GM12878 (cell line): ENCODE data around the gene TNFRSF8.

ENCODE experiments used
- CREB1 ChIP-seq: IDR thresholded peaks from 2 replicates; pipeline ENCODE4 v1.6.1; 2012; ENCODE audit warnings: low read depth, mild to moderate bottlenecking, inconsistent platforms
- NFIC ChIP-seq: IDR thresholded peaks from 2 replicates; pipeline ENCODE4 v1.6.1; 2012; ENCODE audit warnings: low read depth, mild to moderate bottlenecking, inconsistent platforms, low read length, moderate library complexity
- POLR2A ChIP-seq: IDR thresholded peaks from 2 replicates; pipeline ENCODE4 v1.6.1; 2011; ENCODE audit warnings: low read depth, mild to moderate bottlenecking, low read length
- POLR2AphosphoS5 ChIP-seq: IDR thresholded peaks from 2 replicates; pipeline ENCODE4 v1.6.1; 2011; ENCODE audit warnings: mild to moderate bottlenecking, low read length, inconsistent platforms
- SMAD1 ChIP-seq: fragments of 450-650 bp; IDR thresholded peaks from 2 replicates; pipeline ENCODE4 v1.6.1; 2018; ENCODE audit warnings: mild to moderate bottlenecking, low read depth; ENCODE audit not compliant: partially characterized antibody
- TARDBP ChIP-seq: IDR thresholded peaks from 2 replicates; pipeline ENCODE4 v1.6.1; 2016; ENCODE audit warnings: borderline replicate concordance
- YY1 ChIP-seq: IDR thresholded peaks from 2 replicates; pipeline ENCODE4 v1.6.1; 2011; ENCODE audit warnings: low read depth, mild to moderate bottlenecking, low read length
- ZNF207 ChIP-seq: fragments of 450-650 bp; IDR thresholded peaks from 2 replicates; pipeline ENCODE4 v1.6.1; 2014; ENCODE audit warnings: antibody characterized with exemption, mild to moderate bottlenecking, borderline replicate concordance
- TF ChIP-seq, protein P1 (sequence below): IDR thresholded peaks from 2 replicates; pipeline ENCODE4 v1.6.1; 2012; ENCODE audit warnings: low read depth, low read length, improper control_type of control experiment

DNA sequence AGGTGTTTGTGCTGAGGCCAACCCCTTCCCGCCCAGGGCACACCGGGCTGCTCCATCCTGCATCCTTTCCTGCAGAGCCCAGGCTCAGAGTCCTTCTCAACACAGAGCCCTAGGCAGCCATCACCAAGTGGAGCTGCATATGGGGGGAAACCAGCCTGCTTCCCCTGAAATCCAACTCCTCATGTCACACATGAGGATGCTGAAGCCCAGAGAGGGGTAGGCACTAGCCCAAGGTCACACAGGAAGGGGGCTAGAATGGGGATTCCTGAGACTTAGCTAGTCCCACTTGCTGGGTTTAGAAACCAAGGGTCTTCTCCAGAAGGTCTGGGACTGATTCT, 98.2 kb downstream of the TNFRSF8 start:
- TF ChIP-seq, protein P1, sequence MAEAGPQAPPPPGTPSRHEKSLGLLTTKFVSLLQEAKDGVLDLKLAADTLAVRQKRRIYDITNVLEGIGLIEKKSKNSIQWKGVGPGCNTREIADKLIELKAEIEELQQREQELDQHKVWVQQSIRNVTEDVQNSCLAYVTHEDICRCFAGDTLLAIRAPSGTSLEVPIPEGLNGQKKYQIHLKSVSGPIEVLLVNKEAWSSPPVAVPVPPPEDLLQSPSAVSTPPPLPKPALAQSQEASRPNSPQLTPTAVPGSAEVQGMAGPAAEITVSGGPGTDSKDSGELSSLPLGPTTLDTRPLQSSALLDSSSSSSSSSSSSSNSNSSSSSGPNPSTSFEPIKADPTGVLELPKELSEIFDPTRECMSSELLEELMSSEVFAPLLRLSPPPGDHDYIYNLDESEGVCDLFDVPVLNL = no peak
- TF ChIP-seq POLR2AphosphoS5 (no peak), YY1 (no peak), NFIC (no peak), TARDBP (no peak), CREB1 (no peak), POLR2A (no peak), ZNF207 (no peak), SMAD1 (no peak)
